Measurements from ENCODE around the gene EFCAB6. TPM values are rescaled to one million over a fixed set of nuclear protein-coding genes. Genes with fewer than 3 reads are reported as not detected.

Gene EFCAB6
- total and polyA plus RNA-seq, 4 donors = 0.14 to 2.1 (median 0.53) TPM

GRCh38 chr22:43861529-43861928, 49.4 kb upstream of the EFCAB6 start:
- Histone ChIP-seq H3K9ac (ENCODE audit: low read depth in 1 of 2, low read length in 2 of 2) (no peak overlapping the region), H3K4me3 (ENCODE audit: low read depth in 1 of 3, low read length in 3 of 3) (no peak overlapping the region), H3K9me3 (ENCODE audit: control insufficient read depth in 4 of 4, low read length in 3 of 4) (peaks cover 0 to 2% (median 0%) of the 10 kb centered on the region in 4 donors), H3K4me1 (ENCODE audit: control insufficient read depth in 4 of 4, insufficient read depth in 4 of 4, low read length in 3 of 4) (peaks cover 0 to 7% (median 3%) of the 10 kb centered on the region in 4 donors), H3K36me3 (ENCODE audit: control insufficient read depth in 4 of 4, insufficient read depth in 3 of 4, low read depth in 1 of 4, low read length in 3 of 4) (no peaks in the 10 kb centered on the region), H3K27me3 (ENCODE audit: control insufficient read depth in 4 of 4, insufficient read depth in 4 of 4, low read length in 3 of 4) (peaks cover 2 to 12% (median 8%) of the 10 kb centered on the region in 4 donors), H3K27ac (ENCODE audit: low read depth in 1 of 2, low read length in 2 of 2) (no peak overlapping the region)
- TF ChIP-seq FOXA1 (IDR thresholded peaks at IDR 0.05) (no peak), TAF1 (conservative IDR thresholded peaks at IDR 0.05) (no peak), HNF4A (conservative IDR thresholded peaks at IDR 0.05) (no peak), REST (IDR thresholded peaks at IDR 0.05) (no peak), ZBTB33 (IDR thresholded peaks at IDR 0.05) (no peak), ATF3 (IDR thresholded peaks at IDR 0.05) (no peak), RAD21 (IDR thresholded peaks at IDR 0.05) (no peak), EGR1 (IDR thresholded peaks at IDR 0.05; ENCODE audit: low read depth in 2 of 2) (no peak), HNF4G (IDR thresholded peaks at IDR 0.05) (no peak), MAX (IDR thresholded peaks at IDR 0.05) (no peak)
- WGBS = 40% methylated on average over 9 of the region's 9 CpGs
- no peak for DNase-seq (ENCODE audit: low spot score)

GRCh38 chr22:43860831-43861230, 48.7 kb upstream of the EFCAB6 start:
- peaks cover 2 to 12% (median 8%) of the 10 kb centered on the region in 4 donors for H3K27me3 ChIP-seq (ENCODE audit: control insufficient read depth in 4 of 4, insufficient read depth in 4 of 4, low read length in 3 of 4)
- no peaks in the 10 kb centered on the region for H3K36me3 ChIP-seq (ENCODE audit: control insufficient read depth in 4 of 4, insufficient read depth in 3 of 4, low read depth in 1 of 4, low read length in 3 of 4)
- no peak overlapping the region for H3K27ac ChIP-seq (ENCODE audit: low read depth in 1 of 2, low read length in 2 of 2)
- peaks cover 0 to 2% (median 0%) of the 10 kb centered on the region in 4 donors for H3K9me3 ChIP-seq (ENCODE audit: control insufficient read depth in 4 of 4, low read length in 3 of 4)
- H3K4me1 ChIP-seq (ENCODE audit: control insufficient read depth in 4 of 4, insufficient read depth in 4 of 4, low read length in 3 of 4) = peaks cover 0 to 7% (median 3%) of the 10 kb centered on the region in 4 donors
- H3K9ac ChIP-seq (ENCODE audit: low read depth in 1 of 2, low read length in 2 of 2) = no peak overlapping the region
- no peak overlapping the region for H3K4me3 ChIP-seq (ENCODE audit: low read depth in 1 of 3, low read length in 3 of 3)
- WGBS = 82% methylated on average over 12 of the region's 12 CpGs
- no peak for DNase-seq (ENCODE audit: low spot score)
- TF ChIP-seq TAF1 (conservative IDR thresholded peaks at IDR 0.05) (no peak), NR2F2 (IDR thresholded peaks at IDR 0.05) (no peak), GABPA (IDR thresholded peaks at IDR 0.05 in 1 of 2, conservative IDR thresholded peaks at IDR 0.05 in 1 of 2) (no peak), RXRA (IDR thresholded peaks at IDR 0.05) (no peak), MAX (IDR thresholded peaks at IDR 0.05) (no peak), CTCF (IDR thresholded peaks at IDR 0.05; ENCODE audit: low read depth, low read length, missing input control) (no peak), ZBTB33 (IDR thresholded peaks at IDR 0.05) (no peak), FOXA2 (IDR thresholded peaks at IDR 0.05) (no peak), FOXA1 (IDR thresholded peaks at IDR 0.05) (no peak), REST (IDR thresholded peaks at IDR 0.05) (no peak), HNF4G (IDR thresholded peaks at IDR 0.05) (no peak), YY1 (IDR thresholded peaks at IDR 0.05) (no peak), RAD21 (IDR thresholded peaks at IDR 0.05) (no peak), SP1 (IDR thresholded peaks at IDR 0.05) (no peak)
